SU-DHL-6 (cell line): ENCODE results near the gene RELL2.

Experiments used
- EZH2phosphoT487 ChIP-seq: fragments of 200-600 bp; sonication (generic), shearing (Covaris generic); conservative IDR thresholded peaks from 2 replicates; pipeline ENCODE4 v1.6.1; 2018; ENCODE audit warnings: mild to moderate bottlenecking, antibody characterized with exemption, low read length, moderate library complexity, mixed read lengths
- TF ChIP-seq, protein P1 (sequence below): fragments of 200-600 bp; sonication (generic); IDR thresholded peaks from one replicate; pipeline ENCODE4 v1.5.1; 2017; ENCODE audit warnings: antibody characterized with exemption, mild to moderate bottlenecking, low read length, moderate library complexity; ENCODE audit not compliant: insufficient read depth, poor library complexity, severe bottlenecking

DNA sequence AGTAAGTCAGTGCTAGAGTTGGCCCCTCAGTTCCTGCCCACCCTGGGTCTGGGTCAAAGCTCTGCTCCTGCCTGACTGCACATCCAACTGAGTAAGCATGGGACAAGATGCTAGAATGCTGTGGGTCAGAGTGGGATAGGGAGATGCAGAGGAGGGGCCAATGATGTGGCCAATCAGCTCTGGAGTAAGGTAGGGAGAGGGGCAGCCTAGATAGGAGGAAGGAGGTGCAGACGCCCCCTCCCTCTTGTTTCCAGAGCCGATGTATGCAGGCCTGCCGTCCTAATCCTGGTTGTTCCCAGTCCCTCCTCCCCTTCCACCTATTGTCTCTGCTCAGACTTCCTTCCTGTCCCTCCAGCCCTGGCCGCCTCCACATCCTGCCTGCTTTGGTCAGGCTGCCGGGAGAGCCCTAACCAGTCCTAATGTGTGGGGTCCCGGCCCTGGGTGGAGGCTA is 44.0 kb downstream of the RELL2 start:
- TF ChIP-seq, protein P1, sequence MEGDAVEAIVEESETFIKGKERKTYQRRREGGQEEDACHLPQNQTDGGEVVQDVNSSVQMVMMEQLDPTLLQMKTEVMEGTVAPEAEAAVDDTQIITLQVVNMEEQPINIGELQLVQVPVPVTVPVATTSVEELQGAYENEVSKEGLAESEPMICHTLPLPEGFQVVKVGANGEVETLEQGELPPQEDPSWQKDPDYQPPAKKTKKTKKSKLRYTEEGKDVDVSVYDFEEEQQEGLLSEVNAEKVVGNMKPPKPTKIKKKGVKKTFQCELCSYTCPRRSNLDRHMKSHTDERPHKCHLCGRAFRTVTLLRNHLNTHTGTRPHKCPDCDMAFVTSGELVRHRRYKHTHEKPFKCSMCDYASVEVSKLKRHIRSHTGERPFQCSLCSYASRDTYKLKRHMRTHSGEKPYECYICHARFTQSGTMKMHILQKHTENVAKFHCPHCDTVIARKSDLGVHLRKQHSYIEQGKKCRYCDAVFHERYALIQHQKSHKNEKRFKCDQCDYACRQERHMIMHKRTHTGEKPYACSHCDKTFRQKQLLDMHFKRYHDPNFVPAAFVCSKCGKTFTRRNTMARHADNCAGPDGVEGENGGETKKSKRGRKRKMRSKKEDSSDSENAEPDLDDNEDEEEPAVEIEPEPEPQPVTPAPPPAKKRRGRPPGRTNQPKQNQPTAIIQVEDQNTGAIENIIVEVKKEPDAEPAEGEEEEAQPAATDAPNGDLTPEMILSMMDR: no peak
- no peak for TF ChIP-seq EZH2phosphoT487
